ENCODE data around the gene ASB4. TPM values are rescaled to one million over a fixed set of nuclear protein-coding genes. Genes with fewer than 3 reads are reported as not detected.

Gene ASB4
- total RNA-seq, 2 donors from 2014 or later: 0.57 TPM; not detected in 1

DNA sequence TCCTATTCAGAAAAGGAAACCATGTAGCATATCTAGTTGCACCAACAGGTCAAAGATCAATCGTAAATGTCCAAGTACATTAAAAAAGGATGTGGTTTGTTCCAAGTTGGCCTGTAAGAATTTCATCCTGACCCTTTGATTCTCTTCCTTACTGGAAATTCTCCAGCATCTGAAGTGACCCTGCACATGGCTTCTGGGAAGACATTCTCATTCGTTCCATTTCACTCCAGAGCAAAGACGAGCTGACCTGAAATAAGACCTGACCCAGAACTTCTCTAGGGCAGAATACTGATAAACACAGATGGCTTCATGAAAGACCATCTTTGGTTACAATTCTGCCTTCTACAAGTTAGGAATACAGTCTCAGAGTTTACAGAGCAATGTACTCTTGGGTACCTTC, 39.8 kb downstream of the ASB4 start:
- WGBS: 54% methylated on average over 3 of the region's 3 CpGs
- no peak for DNase-seq (ENCODE audit: low spot score)
- no peak overlapping the region for H3K27ac ChIP-seq

DNA sequence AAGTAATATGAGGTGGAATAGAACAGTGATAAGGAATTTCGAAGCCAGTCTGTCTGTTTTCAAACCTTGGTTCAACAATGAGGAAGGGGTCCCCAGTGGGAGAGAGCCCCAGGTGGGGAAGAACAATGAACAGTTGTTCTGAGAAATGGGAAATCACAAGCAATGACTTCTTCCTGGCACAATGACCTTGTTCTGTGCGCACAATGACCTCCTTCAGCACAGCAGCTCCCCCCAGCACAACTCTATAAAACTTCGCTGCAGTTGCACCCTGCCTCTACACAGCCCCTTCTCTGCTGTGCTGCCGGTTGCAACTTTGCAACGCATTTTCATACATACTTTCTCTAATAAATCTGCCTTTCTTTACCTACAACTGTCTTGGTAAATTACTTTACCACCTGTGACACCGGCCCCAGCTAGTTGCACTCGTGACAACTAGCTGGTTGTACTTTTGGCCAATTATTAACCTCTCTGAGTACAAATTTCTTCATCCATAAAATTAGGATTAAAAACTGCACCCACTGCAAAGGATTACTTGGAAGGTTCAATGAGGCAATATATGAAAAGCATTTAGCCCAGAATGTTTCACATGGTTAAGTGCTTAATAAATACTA, 40.5 kb downstream of the ASB4 start:
- Histone ChIP-seq H3K27ac (no peak overlapping the region), H3K36me3 (no peaks in the 10 kb centered on the region), H3K27me3 (replicated peaks; ENCODE audit: insufficient read depth) (no peaks in the 10 kb centered on the region), H3K4me3 (no peak overlapping the region), H3K9me3 (no peaks in the 10 kb centered on the region), H3K4me1 (replicated peaks) (no peaks in the 10 kb centered on the region)
- intact Hi-C loops (cut with DNase I): loop anchor here (2.0 kb wide), 1 partner anchor 159 kb away; no protein-coding TSS in a partner anchor
- no peak for TF ChIP-seq POLR2A (IDR thresholded peaks at IDR 0.05)
- TF ChIP-seq POLR2AphosphoS5 (IDR thresholded peaks at IDR 0.05): no peak
- no peak for TF ChIP-seq CTCF (IDR thresholded peaks at IDR 0.05)
- 47% methylated on average over 7 of the region's 7 CpGs for WGBS
- DNase-seq (ENCODE audit: low spot score): no peak

More for the DNA sequence above, 39.8 kb downstream of the ASB4 start:
- H3K4me1 ChIP-seq (replicated peaks): no peaks in the 10 kb centered on the region
- H3K36me3 ChIP-seq: no peaks in the 10 kb centered on the region
- TF ChIP-seq POLR2AphosphoS5 (IDR thresholded peaks at IDR 0.05) (peak; percentile 10), CTCF (IDR thresholded peaks at IDR 0.05) (no peak)
- H3K4me3 ChIP-seq: no peak overlapping the region
- H3K9me3 ChIP-seq: no peaks in the 10 kb centered on the region
- H3K27me3 ChIP-seq (replicated peaks; ENCODE audit: insufficient read depth): no peaks in the 10 kb centered on the region
- intact Hi-C loops (cut with DNase I): no loop called here

DNA sequence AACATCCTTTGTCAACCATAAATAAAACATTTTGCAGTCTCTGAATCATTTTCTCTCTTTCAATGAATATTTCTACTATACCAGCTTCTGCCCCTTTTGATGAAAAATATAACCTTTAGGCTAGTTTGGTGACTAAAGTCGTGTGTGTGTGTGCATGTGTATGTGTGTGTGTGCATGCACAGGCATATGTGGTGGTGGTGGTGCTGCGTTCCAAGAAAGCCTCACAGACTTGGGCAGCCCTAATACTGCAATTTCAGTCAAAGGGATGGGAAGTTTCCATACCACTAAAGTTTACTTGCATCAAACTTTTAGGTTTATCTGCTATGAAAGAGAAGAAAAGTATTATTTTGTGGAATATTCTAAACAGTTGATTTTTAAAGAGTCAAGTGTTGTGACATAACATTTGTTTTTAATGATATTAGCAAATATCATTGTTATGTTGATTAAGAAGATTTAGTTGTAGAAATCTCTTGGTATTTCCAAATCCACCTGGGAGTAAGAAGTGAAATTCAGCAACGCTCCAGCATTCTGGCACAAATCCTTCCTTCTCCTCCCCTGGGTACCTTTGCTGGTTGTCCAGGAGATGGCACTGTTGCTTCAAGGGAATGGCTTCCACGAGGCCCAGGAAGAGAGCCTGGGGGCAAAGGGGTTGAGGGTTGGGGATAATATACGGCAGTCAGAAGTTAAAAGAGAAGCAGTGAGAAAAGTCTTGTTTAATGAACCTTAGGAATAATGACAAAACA, 41.5 kb downstream of the ASB4 start:
- peak; percentile 50 for DNase-seq (ENCODE audit: low spot score)
- intact Hi-C loops (cut with DNase I): loop anchor here (2.0 kb wide), 1 partner anchor 158 kb away; no protein-coding TSS in a partner anchor
- Histone ChIP-seq H3K4me1 (replicated peaks) (no peaks in the 10 kb centered on the region), H3K27me3 (replicated peaks; ENCODE audit: insufficient read depth) (no peaks in the 10 kb centered on the region), H3K36me3 (no peaks in the 10 kb centered on the region), H3K27ac (no peak overlapping the region), H3K4me3 (no peak overlapping the region), H3K9me3 (no peaks in the 10 kb centered on the region)
- TF ChIP-seq POLR2A (IDR thresholded peaks at IDR 0.05): no peak
- peak; percentile 60 for TF ChIP-seq POLR2AphosphoS5 (IDR thresholded peaks at IDR 0.05)
- TF ChIP-seq CTCF (IDR thresholded peaks at IDR 0.05): peak; percentile 78 to 90 (median 84)
- WGBS: 31% methylated on average over 5 of the region's 5 CpGs

DNA sequence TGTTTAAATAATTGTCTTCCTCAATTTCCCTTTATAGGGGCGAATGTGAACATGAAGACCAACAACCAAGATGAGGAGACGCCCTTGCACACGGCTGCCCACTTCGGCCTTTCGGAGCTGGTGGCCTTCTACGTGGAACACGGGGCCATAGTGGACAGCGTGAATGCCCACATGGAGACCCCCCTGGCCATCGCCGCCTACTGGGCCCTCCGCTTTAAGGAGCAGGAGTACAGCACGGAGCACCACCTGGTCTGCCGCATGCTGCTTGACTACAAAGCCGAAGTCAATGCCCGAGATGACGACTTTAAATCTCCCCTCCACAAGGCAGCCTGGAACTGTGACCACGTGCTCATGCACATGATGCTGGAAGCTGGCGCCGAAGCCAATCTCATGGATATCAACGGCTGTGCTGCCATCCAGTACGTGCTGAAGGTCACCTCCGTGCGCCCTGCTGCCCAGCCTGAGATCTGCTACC, 42.1 kb downstream of the ASB4 start:
- 85% methylated on average over 20 of the region's 23 CpGs for WGBS

More for the DNA sequence above, 42.1 kb downstream of the ASB4 start:
- Histone ChIP-seq H3K4me3 (no peak overlapping the region), H3K9me3 (no peaks in the 10 kb centered on the region), H3K4me1 (replicated peaks) (no peaks in the 10 kb centered on the region), H3K27ac (no peak overlapping the region), H3K36me3 (no peaks in the 10 kb centered on the region), H3K27me3 (replicated peaks; ENCODE audit: insufficient read depth) (no peaks in the 10 kb centered on the region)
- TF ChIP-seq POLR2A (IDR thresholded peaks at IDR 0.05): no peak
- no peak for TF ChIP-seq POLR2AphosphoS5 (IDR thresholded peaks at IDR 0.05)
- no peak for TF ChIP-seq CTCF (IDR thresholded peaks at IDR 0.05)
- DNase-seq (ENCODE audit: low spot score): no peak
- intact Hi-C loops (cut with DNase I): loop anchor here (2.0 kb wide), 1 partner anchor 157 kb away; no protein-coding TSS in a partner anchor

All from prostate gland (tissue), 2 donors.